ENCODE results near the gene NCAPG2. TPM values are rescaled to one million over a fixed set of nuclear protein-coding genes. Genes with fewer than 3 reads are reported as not detected.

The NCAPG2 gene
- total RNA-seq, 1 experiment from 2014 or later = 99.2 TPM

- TF ChIP-seq ZNF281 (CRISPR knock-in tag; IDR thresholded peaks at IDR 0.05) (no peak), SOX15 (CRISPR knock-in tag; IDR thresholded peaks at IDR 0.05) (no peak), AR (CRISPR knock-in tag; IDR thresholded peaks at IDR 0.05) (no peak), MYBL2 (CRISPR knock-in tag; IDR thresholded peaks at IDR 0.05) (no peak), ATF3 (CRISPR knock-in tag; conservative IDR thresholded peaks at IDR 0.05) (no peak), JAZF1 (CRISPR knock-in tag; IDR thresholded peaks at IDR 0.05) (no peak), SP1 (CRISPR knock-in tag; conservative IDR thresholded peaks at IDR 0.05) (no peak), ATF1 (CRISPR knock-in tag; IDR thresholded peaks at IDR 0.05) (no peak)
These were observed 97.8 kb downstream of the NCAPG2 start (continued) for GRCh38 chr7:158606671-158607424.

GRCh38 chr7:158606129-158606528 lies 98.5 kb downstream of the NCAPG2 start:
- Mint-ChIP-seq H3K9me3 (no peaks in the 10 kb centered on the region), H3K4me3 (no peak overlapping the region), H3K27ac (no peak overlapping the region), H3K27me3 (ENCODE audit: low read depth) (no peaks in the 10 kb centered on the region), H3K4me1 (no peaks in the 10 kb centered on the region), H3K36me3 (peaks cover 21% of the 10 kb centered on the region; the same call in 1 of the 2 replicates)
- ChIA-PET POLR2A (no interaction called here), CTCF (interaction anchor here (1.6 kb wide), 1 partner anchor 41 kb away, joined by 6 read pairs; no protein-coding TSS in a partner anchor)
- DNase-seq (ENCODE audit: low spot score) (no peak), ATAC-seq (no peak)
- TF ChIP-seq NR1H2 (CRISPR knock-in tag; IDR thresholded peaks at IDR 0.05) (no peak), ELF4 (CRISPR knock-in tag; IDR thresholded peaks at IDR 0.05; ENCODE audit: low read depth) (no peak), SOX15 (CRISPR knock-in tag; IDR thresholded peaks at IDR 0.05) (no peak), NFYB (CRISPR knock-in tag; conservative IDR thresholded peaks at IDR 0.05; ENCODE audit: low read depth) (no peak), NFATC4 (CRISPR knock-in tag; IDR thresholded peaks at IDR 0.05) (no peak), ZNF416 (CRISPR knock-in tag; IDR thresholded peaks at IDR 0.05) (no peak), AFF4 (CRISPR knock-in tag; IDR thresholded peaks at IDR 0.05; ENCODE audit: borderline replicate concordance) (no peak), IRF2 (CRISPR knock-in tag; IDR thresholded peaks at IDR 0.05; ENCODE audit: borderline replicate concordance, low read depth) (no peak), FOXJ3 (CRISPR knock-in tag; IDR thresholded peaks at IDR 0.05; ENCODE audit: borderline replicate concordance) (no peak), ATF2 (CRISPR knock-in tag; IDR thresholded peaks at IDR 0.05; ENCODE audit: borderline replicate concordance, low read depth) (no peak), E2F5 (CRISPR knock-in tag; IDR thresholded peaks at IDR 0.05) (no peak), MLX (CRISPR knock-in tag; IDR thresholded peaks at IDR 0.05) (no peak), CDX4 (CRISPR knock-in tag; IDR thresholded peaks at IDR 0.05; ENCODE audit: borderline replicate concordance) (no peak)

Data from WTC11 (cell line).